Left lobe of liver (tissue), 2 donors: ENCODE results near the gene NFATC2. TPM values are rescaled to one million over a fixed set of nuclear protein-coding genes. Genes with fewer than 3 reads are reported as not detected.
"Not testable (repeated sequence)": the region's sequence is repeated elsewhere in the genome, so short reads cannot be mapped to it uniquely, and the experiment has no call there.

ENCODE experiments used
- ATAC-seq: fragments of 200-7000 bp; cut with Tn5 transposase; one replicate; pipeline ENCODE4 v1.9.1; 2020; ENCODE audit warnings: mild to moderate bottlenecking, moderate library complexity
- DNase-seq: peaks from one replicate; pipeline ENCODE4 v3.0.0-alpha.2; 2020; ENCODE audit warnings: low spot score
- total RNA-seq: library from RNA; stranded (reverse); gene quantifications from one replicate; pipeline ENCODE4 v1.2.1, GENCODE V29; 2021
- donor health status: DM: no; HTN: no; CAD: no; lungs with moderate emphysema.
- donor health status: DM: no; HTN: yes; CAD: no.

NFATC2 gene
- total RNA-seq, 1 donor from 2014 or later = 4.6 TPM

DNA sequence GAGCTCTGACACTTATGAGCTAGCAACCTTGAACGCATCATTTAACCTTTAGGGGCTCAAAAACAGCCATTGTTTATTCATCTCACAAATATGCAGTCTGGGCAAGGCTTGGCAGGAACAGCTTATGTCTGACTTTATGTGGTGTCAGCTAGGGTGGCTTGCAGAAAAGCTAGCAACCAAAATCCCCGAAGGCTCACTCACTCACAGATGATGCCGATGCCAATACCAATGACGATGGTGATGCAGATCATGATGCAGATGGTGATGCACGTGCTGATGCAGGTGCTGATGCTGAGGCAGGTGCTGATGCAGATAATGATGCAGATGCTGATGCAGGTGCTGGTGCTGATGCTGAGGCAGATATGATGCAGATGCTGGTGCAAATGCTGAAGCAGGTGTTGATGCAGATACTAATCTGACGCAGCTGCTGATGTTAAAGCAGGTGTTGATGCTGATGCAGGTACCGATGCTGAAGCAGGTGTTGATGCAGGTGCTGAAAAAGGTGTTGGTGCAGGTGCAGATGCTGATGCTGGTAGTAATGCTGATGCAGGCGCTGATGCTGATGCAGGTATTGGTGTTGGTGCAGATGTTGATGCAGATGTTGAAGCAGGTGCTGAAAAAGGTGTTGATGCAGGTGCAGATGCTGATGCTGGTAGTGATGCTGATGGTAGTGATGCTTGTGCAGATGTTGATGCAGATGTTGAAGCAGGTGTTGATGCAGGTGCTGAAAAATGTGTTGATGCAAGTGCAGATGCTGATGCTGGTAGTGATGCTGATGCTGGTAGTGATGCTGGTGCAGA lies 195.6 kb downstream of the NFATC2 start:
- ATAC-seq = no peak
- no peak for DNase-seq

DNA sequence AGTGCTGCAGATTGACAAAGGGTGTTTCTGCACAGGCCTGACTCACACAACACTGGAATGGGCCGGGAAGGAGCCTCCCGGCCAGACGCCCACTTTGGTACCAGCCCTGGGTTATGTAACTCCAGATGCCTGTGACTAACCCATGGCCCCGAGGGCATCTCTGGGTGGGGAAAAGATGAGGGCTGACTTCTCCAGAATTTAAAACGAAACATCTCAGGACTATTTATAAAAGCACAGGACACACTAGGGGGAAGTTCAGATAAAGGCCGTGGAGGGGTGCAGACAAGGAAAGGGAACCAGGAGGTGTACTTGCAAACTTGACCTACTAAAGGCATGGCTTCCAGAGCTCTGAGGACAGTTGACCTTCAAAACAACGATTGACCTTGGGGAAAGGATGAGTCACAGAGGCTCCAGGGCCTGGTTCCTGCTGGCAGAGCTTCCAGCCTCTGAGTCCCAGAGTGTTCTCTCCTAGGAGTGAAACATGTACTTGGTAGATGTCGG lies 196.9 kb downstream of the NFATC2 start:
- ATAC-seq (no peak), DNase-seq (no peak)

DNA sequence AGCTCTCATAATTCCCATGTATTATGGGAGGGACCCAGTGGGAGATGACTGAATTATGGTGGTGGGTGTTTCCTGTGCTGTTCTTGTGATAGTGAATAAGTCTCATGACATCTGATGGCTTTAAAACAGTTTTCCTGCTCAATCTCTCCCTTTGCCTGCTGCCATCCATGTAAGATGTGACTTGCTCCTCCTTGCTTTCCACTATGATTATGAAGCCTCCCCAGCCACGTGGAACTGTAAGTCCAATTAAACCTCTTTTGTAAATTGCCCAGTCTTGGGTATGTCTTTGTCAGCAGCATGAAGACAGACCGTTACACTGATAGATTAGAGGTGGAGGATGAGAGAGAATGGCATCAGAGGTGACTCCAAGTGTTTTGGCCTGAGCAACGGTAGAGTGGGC lies 198.7 kb downstream of the NFATC2 start:
- DNase-seq, ATAC-seq: not testable (repeated sequence)

- no peak for DNase-seq
- no peak for ATAC-seq
Measured at GRCh38 chr20:51342510-51343236, 199.8 kb downstream of the NFATC2 start.

- ATAC-seq (no peak), DNase-seq (no peak)
Measured at GRCh38 chr20:51341581-51341980, 200.9 kb downstream of the NFATC2 start.

- no peak for DNase-seq
- no peak for ATAC-seq
Measured at GRCh38 chr20:51340451-51340840, 202.1 kb downstream of the NFATC2 start.

- DNase-seq (no peak), ATAC-seq (no peak)
Measured at GRCh38 chr20:51339721-51340450, 202.6 kb downstream of the NFATC2 start.

GRCh38 chr20:51338692-51339440 lies 203.7 kb downstream of the NFATC2 start:
- ATAC-seq = no peak
- DNase-seq = no peak

- DNase-seq = no peak
- ATAC-seq = no peak
Measured at GRCh38 chr20:51337126-51337805, 205.3 kb downstream of the NFATC2 start.

Other genes starting within 250 kb of the NFATC2 start
- 12.1 TPM for gene ATP9A, start 225.7 kb upstream of the NFATC2 start, total RNA-seq